Mesenchymal stem cell (in vitro differentiated cells and primary cell): ENCODE results near the gene LPP.

Source experiments
- DNase-seq: peaks from one replicate; pipeline ENCODE4 v3.0.0-alpha.2; 2013
- H2AFZ ChIP-seq: one replicate; pipeline ENCODE4 v1.6.1; 2013; ENCODE audit warnings: low read depth, mild to moderate bottlenecking, control low read depth, inconsistent platforms, low read length, moderate library complexity
- H2AK5ac ChIP-seq: 2 replicates; pipeline ENCODE4 v1.6.1; 2013; ENCODE audit warnings: low read length, moderate library complexity, mild to moderate bottlenecking, inconsistent platforms; ENCODE audit not compliant: severe bottlenecking
- H2BK120ac ChIP-seq: one replicate; pipeline ENCODE4 v1.6.1; 2013; ENCODE audit warnings: low read depth, mild to moderate bottlenecking, inconsistent platforms, low read length, moderate library complexity
- H2BK12ac ChIP-seq, 2 experiments: one replicate each; pipeline ENCODE4 v1.6.1; 2013; ENCODE audit warnings: inconsistent platforms in 2 of 2, low read length in 2 of 2, mild to moderate bottlenecking in 2 of 2, moderate library complexity in 2 of 2, control low read depth in 1 of 2
- H2BK15ac ChIP-seq: one replicate; pipeline ENCODE4 v1.6.1; 2013; ENCODE audit warnings: mild to moderate bottlenecking, low read depth, inconsistent platforms; ENCODE audit not compliant: poor library complexity, severe bottlenecking
- H2BK5ac ChIP-seq: 2 replicates; pipeline ENCODE4 v1.6.1; 2013; ENCODE audit warnings: low read depth, mild to moderate bottlenecking, low read length, control low read depth, inconsistent platforms; ENCODE audit not compliant: poor library complexity, severe bottlenecking
- H3K14ac ChIP-seq, 2 experiments: one replicate each; pipeline ENCODE4 v1.6.1; 2013; ENCODE audit warnings: inconsistent platforms in 2 of 2, low read length in 2 of 2, control low read depth in 1 of 2, mild to moderate bottlenecking in 1 of 2, moderate library complexity in 1 of 2
- H3K18ac ChIP-seq, 2 experiments: one replicate each; pipeline ENCODE4 v1.6.1; 2013; ENCODE audit warnings: inconsistent platforms in 2 of 2, low read length in 2 of 2, control low read depth in 1 of 2, low read depth in 1 of 2, mild to moderate bottlenecking in 1 of 2
- H3K23ac ChIP-seq, 2 experiments: one replicate each; pipeline ENCODE4 v1.6.1; 2013; ENCODE audit warnings: inconsistent platforms in 2 of 2, low read length in 2 of 2, mild to moderate bottlenecking in 2 of 2, moderate library complexity in 2 of 2, control low read depth in 1 of 2
- H3K27ac ChIP-seq: 2 replicates; pipeline ENCODE4 v1.5.1; 2013; ENCODE audit warnings: mild to moderate bottlenecking, moderate library complexity, low read length, control low read depth, inconsistent platforms; ENCODE audit not compliant: poor library complexity, severe bottlenecking
- H3K27me3 ChIP-seq, 2 experiments: 2 replicates each; pipeline versions ENCODE4 v1.6.1 to v1.7.0; 2013; ENCODE audit warnings: low read length in 2 of 2, mild to moderate bottlenecking in 2 of 2, moderate library complexity in 2 of 2, control low read depth in 1 of 2, inconsistent platforms in 1 of 2; ENCODE audit not compliant: control insufficient read depth in 1 of 2, insufficient read depth in 1 of 2
- H3K36me3 ChIP-seq, 2 experiments: 2 replicates each; pipeline versions ENCODE4 v1.6.1 to v1.7.0; 2013; ENCODE audit warnings: low read length in 2 of 2, control low read depth in 1 of 2, inconsistent platforms in 1 of 2, low read depth in 1 of 2, mild to moderate bottlenecking in 1 of 2; ENCODE audit not compliant: insufficient read depth in 2 of 2, control insufficient read depth in 1 of 2
- H3K4ac ChIP-seq, 2 experiments: one replicate each; pipeline ENCODE4 v1.6.1; 2013; ENCODE audit warnings: inconsistent platforms in 2 of 2, low read length in 2 of 2, mild to moderate bottlenecking in 2 of 2, moderate library complexity in 2 of 2, control low read depth in 1 of 2, low read depth in 1 of 2
- H3K4me1 ChIP-seq: 2 replicates; pipeline ENCODE4 v1.6.1; 2013; ENCODE audit warnings: low read depth, low read length, control low read depth; ENCODE audit not compliant: control insufficient read depth, insufficient read depth
- H3K4me2 ChIP-seq: 2 replicates; pipeline ENCODE4 v1.6.1; 2013; ENCODE audit warnings: low read length, mild to moderate bottlenecking, inconsistent platforms; ENCODE audit not compliant: poor library complexity, severe bottlenecking
- H3K4me3 ChIP-seq, 2 experiments: 2 replicates each; pipeline versions ENCODE4 v1.5.1 to v1.7.0; 2013; ENCODE audit warnings: low read length in 2 of 2, mild to moderate bottlenecking in 2 of 2, control low read depth in 1 of 2, low read depth in 1 of 2; ENCODE audit not compliant: insufficient read depth in 1 of 2
- H3K79me1 ChIP-seq: replicated peaks from 2 replicates; pipeline ENCODE4 v1.6.1; 2013; ENCODE audit warnings: mild to moderate bottlenecking, control low read depth, low read length, inconsistent platforms; ENCODE audit not compliant: poor library complexity, severe bottlenecking
- H3K9ac ChIP-seq: 2 replicates; pipeline ENCODE4 v1.7.0; 2013; ENCODE audit warnings: mild to moderate bottlenecking, low read length, moderate library complexity
- H3K9me3 ChIP-seq: 2 replicates; pipeline ENCODE4 v1.7.0; 2013; ENCODE audit warnings: mild to moderate bottlenecking, low read length; ENCODE audit not compliant: control insufficient read depth
- H4K8ac ChIP-seq: one replicate; pipeline ENCODE4 v1.6.1; 2013; ENCODE audit warnings: inconsistent platforms, mild to moderate bottlenecking, low read length, moderate library complexity
- H4K91ac ChIP-seq: one replicate; pipeline ENCODE4 v1.6.1; 2013; ENCODE audit warnings: mild to moderate bottlenecking, low read length, inconsistent platforms
- WGBS: methylation state at CpG from one replicate; pipeline ENCODE4 v1.1.7; 2013; ENCODE audit warnings: mixed read lengths; 5-methylcytosine and 5-hydroxymethylcytosine counted together

Gene LPP

DNA sequence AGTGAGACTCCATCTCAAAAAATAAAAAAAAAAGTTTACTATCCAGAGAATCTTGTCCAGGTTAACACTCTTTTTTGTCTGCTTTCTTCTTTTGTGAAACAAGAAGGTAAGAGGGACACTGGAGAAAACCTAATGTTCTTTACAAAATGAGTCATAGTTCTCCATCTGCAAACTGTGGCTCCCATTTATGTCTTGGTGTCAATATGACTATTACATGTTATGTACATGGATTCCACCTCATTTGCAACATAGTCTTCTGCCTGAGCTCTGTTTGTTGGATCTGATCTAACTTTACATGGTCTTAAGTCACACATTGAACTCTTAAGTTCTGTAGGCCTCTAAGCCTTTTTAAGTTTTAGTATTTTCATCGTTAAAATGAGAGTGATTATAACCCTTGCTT, 596.7 kb downstream of the LPP start:
- Histone ChIP-seq H2BK15ac (no peak overlapping the region), H2BK12ac (no peak overlapping the region)

DNA sequence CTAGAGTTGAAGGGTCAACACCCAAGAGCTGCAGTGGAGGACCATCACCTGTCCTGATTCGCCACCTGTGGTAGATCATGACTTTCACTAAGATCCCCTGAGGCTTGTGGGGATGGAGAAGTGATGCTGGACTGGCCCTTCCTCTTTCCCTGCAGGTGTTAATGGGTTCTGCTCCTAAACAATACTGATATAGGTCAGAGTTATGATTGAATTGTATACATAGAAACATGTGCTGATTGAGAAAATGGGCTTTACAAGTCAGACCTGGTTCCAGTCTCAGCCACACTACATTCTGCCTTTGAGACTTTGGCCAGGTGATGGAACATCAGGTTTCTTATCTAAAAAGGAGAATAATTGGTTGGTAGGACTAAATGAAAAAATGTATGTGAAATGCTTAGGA, 598.9 kb downstream of the LPP start:
- peak overlapping the region in 1 of 2 experiments; percentile 81 for H3K23ac ChIP-seq
- no peak overlapping the region for H2BK12ac ChIP-seq
- H3K18ac ChIP-seq, result no peak overlapping the region
- no peak overlapping the region for H3K4ac ChIP-seq
- H3K4me1 ChIP-seq, result no peaks in the 10 kb centered on the region
- no peak overlapping the region for H3K27ac ChIP-seq
- no peak overlapping the region for H3K4me3 ChIP-seq
- H2BK5ac ChIP-seq, result no peak overlapping the region
- no peak overlapping the region for H4K8ac ChIP-seq
- H3K9me3 ChIP-seq, result no peaks in the 10 kb centered on the region
- WGBS, result 100% methylated on average over 1 of the region's 1 CpG
- H3K36me3 ChIP-seq, result no peaks in the 10 kb centered on the region
- H3K79me1 ChIP-seq, result peaks cover 14% of the 10 kb centered on the region
- H3K27me3 ChIP-seq, result no peaks in the 10 kb centered on the region
- H2AFZ ChIP-seq, result no peak overlapping the region
- no peak overlapping the region for H2AK5ac ChIP-seq
- H2BK15ac ChIP-seq, result no peak overlapping the region
- H2BK120ac ChIP-seq, result no peak overlapping the region
- no peak overlapping the region for H3K4me2 ChIP-seq
- H3K9ac ChIP-seq, result no peak overlapping the region
- no peak for DNase-seq
- no peak overlapping the region for H4K91ac ChIP-seq
- no peak overlapping the region for H3K14ac ChIP-seq

More for the DNA sequence above, 596.7 kb downstream of the LPP start:
- no peaks in the 10 kb centered on the region for H3K27me3 ChIP-seq
- no CpG with 5 or more reads among the region's 1 CpG for WGBS
- no peaks in the 10 kb centered on the region for H3K4me1 ChIP-seq
- no peak overlapping the region for H2BK5ac ChIP-seq
- no peak for DNase-seq
- H3K9me3 ChIP-seq, result no peaks in the 10 kb centered on the region
- H3K14ac ChIP-seq, result no peak overlapping the region
- no peak overlapping the region for H3K4me3 ChIP-seq
- H3K4ac ChIP-seq, result no peak overlapping the region
- H3K23ac ChIP-seq, result no peak overlapping the region
- no peak overlapping the region for H3K4me2 ChIP-seq
- no peak overlapping the region for H2AFZ ChIP-seq
- no peak overlapping the region for H2BK120ac ChIP-seq
- H3K79me1 ChIP-seq, result peaks cover 13% of the 10 kb centered on the region
- no peak overlapping the region for H4K91ac ChIP-seq
- H2AK5ac ChIP-seq, result no peak overlapping the region
- H3K36me3 ChIP-seq, result no peaks in the 10 kb centered on the region
- H3K27ac ChIP-seq, result no peak overlapping the region
- H3K9ac ChIP-seq, result no peak overlapping the region
- no peak overlapping the region for H3K18ac ChIP-seq
- no peak overlapping the region for H4K8ac ChIP-seq

- H2BK120ac ChIP-seq, result no peak overlapping the region
- H3K4me1 ChIP-seq, result no peaks in the 10 kb centered on the region
- no peaks in the 10 kb centered on the region for H3K9me3 ChIP-seq
- DNase-seq, result no peak
- H2AK5ac ChIP-seq, result no peak overlapping the region
- no peaks in the 10 kb centered on the region for H3K36me3 ChIP-seq
- H3K18ac ChIP-seq, result no peak overlapping the region
- no peak overlapping the region for H3K14ac ChIP-seq
- no peak overlapping the region for H4K8ac ChIP-seq
- no peak overlapping the region for H3K9ac ChIP-seq
- no peak overlapping the region for H3K27ac ChIP-seq
- H2BK12ac ChIP-seq, result no peak overlapping the region
- no peak overlapping the region for H2BK5ac ChIP-seq
- no peak overlapping the region for H3K4me3 ChIP-seq
- WGBS, result 95% methylated on average over 5 of the region's 5 CpGs
- H3K23ac ChIP-seq, result no peak overlapping the region
- no peak overlapping the region for H2BK15ac ChIP-seq
- no peaks in the 10 kb centered on the region for H3K27me3 ChIP-seq
- H3K4me2 ChIP-seq, result no peak overlapping the region
- peaks cover 12% of the 10 kb centered on the region for H3K79me1 ChIP-seq
- no peak overlapping the region for H4K91ac ChIP-seq
- no peak overlapping the region for H2AFZ ChIP-seq
- H3K4ac ChIP-seq, result no peak overlapping the region
These were observed 600.3 kb downstream of the LPP start for GRCh38 chr3:188754267-188754666.

DNA sequence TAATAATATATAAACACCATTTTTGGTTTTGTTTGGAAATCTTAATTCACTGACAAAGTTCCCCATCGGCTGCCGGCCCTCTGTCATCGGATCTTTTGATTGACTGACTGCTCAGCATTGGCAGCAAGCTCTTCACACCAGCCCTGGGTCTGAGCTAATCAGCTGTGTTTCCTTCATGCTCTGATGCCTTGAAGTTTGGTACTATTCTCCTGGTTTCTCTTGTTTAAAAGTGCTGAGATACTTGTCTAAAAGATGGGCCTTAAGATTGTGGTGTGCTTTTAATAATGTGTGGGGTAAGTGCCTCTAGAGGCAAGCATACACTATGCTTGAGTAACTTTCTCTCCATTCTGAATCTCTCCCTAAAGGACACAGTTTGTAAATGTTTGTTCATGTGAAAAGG, 602.3 kb downstream of the LPP start:
- H2BK15ac ChIP-seq, result no peak overlapping the region
- no peak overlapping the region for H2AFZ ChIP-seq
- no peak overlapping the region for H4K91ac ChIP-seq
- no peak overlapping the region for H2BK12ac ChIP-seq
- no peak overlapping the region for H3K4me2 ChIP-seq
- H3K36me3 ChIP-seq, result peaks cover 0 to 13% of the 10 kb centered on the region in 2 experiments
- H3K27me3 ChIP-seq, result no peaks in the 10 kb centered on the region
- no peak overlapping the region for H3K4me3 ChIP-seq
- H3K79me1 ChIP-seq, result peaks cover 12% of the 10 kb centered on the region
- H4K8ac ChIP-seq, result no peak overlapping the region
- no peaks in the 10 kb centered on the region for H3K9me3 ChIP-seq
- no peak overlapping the region for H3K18ac ChIP-seq
- WGBS, result 96% methylated on average over 3 of the region's 3 CpGs
- H3K4ac ChIP-seq, result no peak overlapping the region
- no peak overlapping the region for H2BK5ac ChIP-seq
- H3K14ac ChIP-seq, result no peak overlapping the region
- no peaks in the 10 kb centered on the region for H3K4me1 ChIP-seq
- H2AK5ac ChIP-seq, result no peak overlapping the region
- no peak overlapping the region for H3K23ac ChIP-seq
- H2BK120ac ChIP-seq, result no peak overlapping the region
- no peak overlapping the region for H3K27ac ChIP-seq
- DNase-seq, result no peak
- H3K9ac ChIP-seq, result no peak overlapping the region
